ENCODE data around the gene CEMIP2. TPM values are rescaled to one million over a fixed set of nuclear protein-coding genes. Genes with fewer than 3 reads are reported as not detected.
A peak's percentile ranks its signal among the peaks of the same experiment; 100 is the strongest.

Gene CEMIP2
- total RNA-seq, 8 experiments from 2014 or later: 31.1 to 188 (median 52.2) TPM

- Histone ChIP-seq H3K27ac (no peak overlapping the region), H3K4me3 (peak overlapping the region; percentile 77 to 100 (median 97)), H3K4me1 (replicated peaks in 1 of 2) (peaks cover 10 to 19% of the 10 kb centered on the region in 2 donors)
- ATAC-seq (replicated peaks in 6 of 8): peak; percentile 32 to 66 (median 57)
- 0 to 82% (median 17%) methylated on average over 1 to 13 of the region's 46 CpGs; no CpG with 5 or more reads in 1 of the 10 experiments for WGBS, 10 experiments
- in situ Hi-C loops (cut with MboI; ENCODE audit: low pct_unique_long_range_greater_than_20kb in 2 of 9, low sequenced_read_pairs in 9 of 9, unreplicated experiment in 9 of 9): loop anchor here in 1 of 9 experiments (25.0 kb wide), 1 partner anchor 157 kb away; no protein-coding TSS in a partner anchor
Observed at GRCh38 chr9:71769175-71770161, 1.2 kb upstream of the CEMIP2 start.

- Histone ChIP-seq H3K4me1 (replicated peaks in 1 of 2) (peaks cover 22 to 35% of the 10 kb centered on the region in 2 donors), H3K27ac (peak overlapping the region; percentile 90 to 92), H3K4me3 (peak overlapping the region; percentile 77 to 100 (median 97))
- 0 to 23% (median 4%) methylated on average over 1 to 12 of the region's 33 CpGs; no CpG with 5 or more reads in 4 of the 10 experiments for WGBS, 10 experiments
- ATAC-seq (replicated peaks in 6 of 8): peak in 3 of 8 experiments; percentile 0 to 2 (median 1)
- in situ Hi-C loops (cut with MboI; ENCODE audit: low pct_unique_long_range_greater_than_20kb in 2 of 9, low sequenced_read_pairs in 9 of 9, unreplicated experiment in 9 of 9): loop anchor here in 1 of 9 experiments (25.0 kb wide), 1 partner anchor 156 kb away; no protein-coding TSS in a partner anchor
Observed at GRCh38 chr9:71767776-71768321, 464 bp downstream of the CEMIP2 start.

DNA sequence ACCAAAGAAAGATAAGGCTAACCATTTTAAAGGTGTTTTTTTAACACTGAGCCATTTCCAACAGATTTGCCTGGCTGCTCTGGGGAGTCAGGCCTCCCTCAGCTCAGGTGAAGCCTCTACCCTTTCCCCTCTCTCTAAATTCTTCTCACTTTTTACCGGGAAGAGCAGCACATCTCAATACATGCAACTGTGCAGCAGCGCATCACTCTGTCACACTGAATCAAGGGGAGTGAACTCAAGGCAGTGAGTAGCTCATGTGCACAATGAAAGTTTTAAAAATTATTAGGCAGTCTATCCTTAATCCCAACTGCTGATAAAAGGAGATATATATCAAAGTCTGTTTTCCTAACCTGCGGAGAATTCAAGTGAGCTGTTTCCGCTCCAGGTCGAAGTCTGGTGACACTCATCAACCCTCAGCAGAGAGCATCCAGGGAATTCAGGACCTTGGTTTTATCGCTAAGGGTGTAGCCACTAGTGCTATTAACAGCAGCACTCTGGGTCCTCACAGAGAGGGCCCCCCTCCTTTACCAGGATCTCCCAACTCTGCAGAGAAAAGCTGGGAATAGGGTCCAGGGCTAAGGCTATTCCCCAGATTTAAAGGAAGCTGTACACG is 1.0 kb downstream of the CEMIP2 start:
- Histone ChIP-seq H3K4me3 (peak overlapping the region; percentile 77 to 100 (median 97)), H3K4me1 (replicated peaks in 1 of 2) (peaks cover 28 to 39% of the 10 kb centered on the region in 2 donors)
- in situ Hi-C loops (cut with MboI; ENCODE audit: low pct_unique_long_range_greater_than_20kb in 2 of 9, low sequenced_read_pairs in 9 of 9, unreplicated experiment in 9 of 9): loop anchor here in 1 of 9 experiments (25.0 kb wide), 1 partner anchor 155 kb away; no protein-coding TSS in a partner anchor

GRCh38 chr9:71766663-71767062 is 1.6 kb downstream of the CEMIP2 start:
- whole genome bisulfite sequencing, 10 experiments: 0 to 93% (median 23%) methylated on average over 2 to 3 of the region's 4 CpGs; no CpG with 5 or more reads in 1 of the 10 experiments
- Histone ChIP-seq H3K4me1 (replicated peaks in 1 of 2) (peaks cover 34 to 44% of the 10 kb centered on the region in 2 donors), H3K27ac (no peak overlapping the region), H3K4me3 (peak overlapping the region; percentile 77 to 100 (median 97))
- in situ Hi-C loops (cut with MboI; ENCODE audit: low pct_unique_long_range_greater_than_20kb in 2 of 9, low sequenced_read_pairs in 9 of 9, unreplicated experiment in 9 of 9): loop anchor here in 1 of 9 experiments (25.0 kb wide), 1 partner anchor 154 kb away; no protein-coding TSS in a partner anchor
- ATAC-seq (replicated peaks in 6 of 8): no peak

More for the DNA sequence above, 1.0 kb downstream of the CEMIP2 start:
- WGBS, 10 experiments: 0 to 100% (median 7%) methylated on average over 1 to 5 of the region's 7 CpGs; no CpG with 5 or more reads in 1 of the 10 experiments
- ATAC-seq (replicated peaks in 6 of 8): no peak
- peak overlapping the region; percentile 90 to 92 for H3K27ac ChIP-seq

- in situ Hi-C loops (cut with MboI; ENCODE audit: low pct_unique_long_range_greater_than_20kb in 2 of 9, low sequenced_read_pairs in 9 of 9, unreplicated experiment in 9 of 9): loop anchor here in 1 of 9 experiments (25.0 kb wide), 1 partner anchor 153 kb away; no protein-coding TSS in a partner anchor
- WGBS, 10 experiments: 0 to 100% (median 14%) methylated on average over 1 of the region's 2 CpGs; no CpG with 5 or more reads in 3 of the 10 experiments
- H3K27ac ChIP-seq: peak overlapping the region; percentile 2 to 26
- peak overlapping the region; percentile 77 to 100 (median 97) for H3K4me3 ChIP-seq
- ATAC-seq (replicated peaks in 6 of 8): no peak
- peaks cover 37 to 54% of the 10 kb centered on the region in 2 donors for H3K4me1 ChIP-seq (replicated peaks in 1 of 2)
Observed at GRCh38 chr9:71765693-71766092, 2.6 kb downstream of the CEMIP2 start.

DNA sequence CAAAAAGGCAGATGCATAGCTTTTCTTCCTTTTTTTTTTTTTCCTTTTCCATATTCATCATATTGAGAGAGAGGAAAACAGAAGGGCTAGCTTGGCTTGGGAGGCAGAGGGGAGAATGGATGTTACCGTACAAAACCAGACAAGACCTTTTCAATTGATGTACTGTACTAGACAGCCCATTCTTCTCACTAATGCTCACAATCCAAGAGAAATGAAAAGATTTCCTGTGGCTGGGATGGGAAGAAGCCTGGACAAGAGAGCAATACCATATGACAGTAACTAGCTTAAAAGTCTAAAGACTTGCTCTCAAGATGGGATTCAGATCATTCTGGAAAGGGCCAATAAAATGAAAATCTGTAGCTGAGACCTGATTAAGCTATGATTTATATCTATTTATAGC is 3.4 kb downstream of the CEMIP2 start:
- no peak for ATAC-seq (replicated peaks in 6 of 8)
- H3K27ac ChIP-seq: peak overlapping the region in 1 of 2 donors; percentile 38
- H3K4me1 ChIP-seq (replicated peaks in 1 of 2): peaks cover 37 to 60% of the 10 kb centered on the region in 2 donors
- H3K4me3 ChIP-seq: peak overlapping the region; percentile 77 to 100 (median 97)
- in situ Hi-C loops (cut with MboI; ENCODE audit: low pct_unique_long_range_greater_than_20kb in 2 of 9, low sequenced_read_pairs in 9 of 9, unreplicated experiment in 9 of 9): loop anchor here in 1 of 9 experiments (25.0 kb wide), 1 partner anchor 153 kb away; no protein-coding TSS in a partner anchor
- WGBS, 10 experiments: 0 to 80% (median 22%) methylated on average over 1 of the region's 1 CpG; no CpG with 5 or more reads in 4 of the 10 experiments

- Histone ChIP-seq H3K4me3 (peak overlapping the region; percentile 77 to 100 (median 97)), H3K4me1 (replicated peaks in 1 of 2) (peaks cover 37 to 63% of the 10 kb centered on the region in 2 donors), H3K27ac (peak overlapping the region in 1 of 2 donors; percentile 38)
- no peak for ATAC-seq (replicated peaks in 6 of 8)
- 0 to 32% (median 10%) methylated on average over 1 to 4 of the region's 4 CpGs for WGBS, 10 experiments
- in situ Hi-C loops (cut with MboI; ENCODE audit: low pct_unique_long_range_greater_than_20kb in 2 of 9, low sequenced_read_pairs in 9 of 9, unreplicated experiment in 9 of 9): loop anchor here in 1 of 9 experiments (25.0 kb wide), 1 partner anchor 152 kb away; no protein-coding TSS in a partner anchor
Observed at GRCh38 chr9:71764463-71764862, 3.9 kb downstream of the CEMIP2 start.

- in situ Hi-C loops (cut with MboI; ENCODE audit: low pct_unique_long_range_greater_than_20kb in 2 of 9, low sequenced_read_pairs in 9 of 9, unreplicated experiment in 9 of 9): loop anchor here in 1 of 9 experiments (25.0 kb wide), 1 partner anchor 152 kb away; no protein-coding TSS in a partner anchor
- peaks cover 43 to 68% of the 10 kb centered on the region in 2 donors for H3K4me1 ChIP-seq (replicated peaks in 1 of 2)
- H3K27ac ChIP-seq: peak overlapping the region in 1 of 2 donors; percentile 38
- H3K4me3 ChIP-seq: peak overlapping the region in 1 of 5 donors; percentile 95
- ATAC-seq (replicated peaks in 6 of 8): peak in 3 of 8 experiments; percentile 0 to 3 (median 1)
Observed at GRCh38 chr9:71763832-71764231, 4.5 kb downstream of the CEMIP2 start.

GRCh38 chr9:71762900-71763653 is 5.2 kb downstream of the CEMIP2 start:
- Histone ChIP-seq H3K27ac (peak overlapping the region in 1 of 2 donors; percentile 13), H3K4me3 (no peak overlapping the region), H3K4me1 (replicated peaks in 1 of 2) (peaks cover 46 to 76% of the 10 kb centered on the region in 2 donors)
- 0 to 50% (median 26%) methylated on average over 1 to 2 of the region's 2 CpGs; no CpG with 5 or more reads in 1 of the 10 experiments for WGBS, 10 experiments
- no peak for ATAC-seq (replicated peaks in 6 of 8)
- in situ Hi-C loops (cut with MboI; ENCODE audit: low pct_unique_long_range_greater_than_20kb in 2 of 9, low sequenced_read_pairs in 9 of 9, unreplicated experiment in 9 of 9): loop anchor here in 1 of 9 experiments (25.0 kb wide), 1 partner anchor 151 kb away; no protein-coding TSS in a partner anchor

DNA sequence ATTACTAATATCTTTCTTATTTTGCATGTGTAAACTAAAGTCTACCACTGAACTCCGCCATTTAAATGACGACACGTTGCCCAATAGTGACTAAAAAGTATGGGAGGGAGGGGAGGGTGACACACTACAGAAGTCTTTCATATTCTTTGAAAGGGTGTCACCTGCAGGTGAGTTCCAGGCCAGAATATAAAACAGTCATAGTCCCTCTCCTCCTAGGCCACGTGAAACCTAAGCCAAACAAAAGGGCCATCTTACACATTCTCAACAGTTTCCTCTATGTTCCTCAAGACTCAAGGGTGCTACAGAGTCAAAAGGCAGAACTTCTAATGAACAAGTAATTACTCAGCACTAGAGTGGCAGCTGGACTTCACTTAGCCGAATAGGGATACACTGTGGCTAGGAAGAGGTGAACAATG is 6.4 kb downstream of the CEMIP2 start:
- H3K27ac ChIP-seq: peak overlapping the region in 1 of 2 donors; percentile 2
- peaks cover 51 to 87% of the 10 kb centered on the region in 2 donors for H3K4me1 ChIP-seq (replicated peaks in 1 of 2)
- in situ Hi-C loops (cut with MboI; ENCODE audit: low pct_unique_long_range_greater_than_20kb in 2 of 9, low sequenced_read_pairs in 9 of 9, unreplicated experiment in 9 of 9): loop anchor here in 1 of 9 experiments (25.0 kb wide), 1 partner anchor 150 kb away; no protein-coding TSS in a partner anchor
- no peak overlapping the region for H3K4me3 ChIP-seq
- WGBS, 10 experiments: 17 to 80% (median 52%) methylated on average over 1 to 4 of the region's 5 CpGs; no CpG with 5 or more reads in 1 of the 10 experiments
- no peak for ATAC-seq (replicated peaks in 6 of 8)

- in situ Hi-C loops (cut with MboI; ENCODE audit: low pct_unique_long_range_greater_than_20kb in 2 of 9, low sequenced_read_pairs in 9 of 9, unreplicated experiment in 9 of 9): loop anchor here in 1 of 9 experiments (25.0 kb wide), 1 partner anchor 149 kb away; no protein-coding TSS in a partner anchor
- Histone ChIP-seq H3K4me1 (replicated peaks in 1 of 2) (peaks cover 47 to 87% of the 10 kb centered on the region in 2 donors), H3K4me3 (peak overlapping the region; percentile 22 to 36 (median 30)), H3K27ac (peak overlapping the region; percentile 74 to 89)
- 0 to 96% (median 2%) methylated on average over 1 to 5 of the region's 5 CpGs for WGBS, 10 experiments
- peak in 5 of 8 experiments; percentile 85 to 89 (median 87) for ATAC-seq (replicated peaks in 6 of 8)
Observed at GRCh38 chr9:71760901-71761300, 7.4 kb downstream of the CEMIP2 start.

Data from motor neuron (in vitro differentiated cells).